DND-41 (cell line): ENCODE data around the gene KRT79.

Experiments
- ATAC-seq: fragments of 200-7000 bp; cut with Tn5 transposase; 3 replicates; pipeline ENCODE4 v1.9.1; 2021; ENCODE audit warnings: low read depth; ENCODE audit not compliant: insufficient read depth
- DNase-seq: peaks from one replicate; pipeline ENCODE4 v3.0.0-alpha.2; 2020
- H2AFZ ChIP-seq: 2 replicates; pipeline ENCODE4 v1.6.0; 2012; ENCODE audit warnings: low read depth, low read length
- H3K27ac ChIP-seq: 2 replicates; pipeline ENCODE4 v1.5.1; 2012; ENCODE audit warnings: low read length, inconsistent platforms
- H3K27me3 ChIP-seq: fragments of 200-600 bp; sonication (generic); 2 replicates; pipeline ENCODE4 v1.6.0; 2012; ENCODE audit warnings: low read length, mild to moderate bottlenecking, inconsistent platforms; ENCODE audit not compliant: insufficient read depth, poor library complexity
- H3K36me3 ChIP-seq: 2 replicates; pipeline ENCODE4 v1.5.1; 2012; ENCODE audit warnings: low read length, inconsistent platforms; ENCODE audit not compliant: insufficient read depth
- H3K4me1 ChIP-seq: 2 replicates; pipeline ENCODE4 v1.5.1; 2012; ENCODE audit warnings: mild to moderate bottlenecking, low read length; ENCODE audit not compliant: insufficient read depth
- H3K4me2 ChIP-seq: 2 replicates; pipeline ENCODE4 v1.6.0; 2012; ENCODE audit warnings: mild to moderate bottlenecking, moderate library complexity, low read length, inconsistent platforms; ENCODE audit not compliant: insufficient read depth
- H3K4me3 ChIP-seq, 2 experiments: fragments of 200-600 bp in 1 of 2; shearing (Covaris generic) in 1 of 2; 2 replicates each; pipeline ENCODE4 v1.5.1; 2012 to 2016; ENCODE audit warnings: inconsistent platforms in 2 of 2, low read length in 2 of 2, mild to moderate bottlenecking in 2 of 2, low read depth in 1 of 2, moderate library complexity in 1 of 2
- H3K79me2 ChIP-seq: 2 replicates; pipeline ENCODE4 v1.6.0; 2012; ENCODE audit warnings: low read length, inconsistent platforms; ENCODE audit not compliant: insufficient read depth
- H3K9ac ChIP-seq: 2 replicates; pipeline ENCODE4 v1.6.0; 2012; ENCODE audit warnings: low read depth, mild to moderate bottlenecking, inconsistent platforms, low read length, moderate library complexity
- H3K9me3 ChIP-seq: 2 replicates; pipeline ENCODE4 v1.5.1; 2012; ENCODE audit warnings: low read length, moderate library complexity, mild to moderate bottlenecking, inconsistent platforms; ENCODE audit not compliant: insufficient read depth, severe bottlenecking
- H4K20me1 ChIP-seq: 2 replicates; pipeline ENCODE4 v1.6.0; 2012; ENCODE audit warnings: low read length; ENCODE audit not compliant: insufficient read depth
- EZH2 ChIP-seq: IDR thresholded peaks from 3 replicates; pipeline ENCODE4 v1.6.1; 2012; ENCODE audit warnings: borderline replicate concordance, low read depth, mild to moderate bottlenecking, moderate library complexity, low read length, inconsistent platforms; ENCODE audit not compliant: severe bottlenecking
- TF ChIP-seq, protein P1 (sequence below): IDR thresholded peaks from 2 replicates; pipeline ENCODE4 v1.5.1; 2012; ENCODE audit warnings: borderline replicate concordance, low read length, moderate library complexity, mild to moderate bottlenecking; ENCODE audit not compliant: poor library complexity, severe bottlenecking; ENCODE audit errors: extremely low read depth

KRT79 gene

DNA sequence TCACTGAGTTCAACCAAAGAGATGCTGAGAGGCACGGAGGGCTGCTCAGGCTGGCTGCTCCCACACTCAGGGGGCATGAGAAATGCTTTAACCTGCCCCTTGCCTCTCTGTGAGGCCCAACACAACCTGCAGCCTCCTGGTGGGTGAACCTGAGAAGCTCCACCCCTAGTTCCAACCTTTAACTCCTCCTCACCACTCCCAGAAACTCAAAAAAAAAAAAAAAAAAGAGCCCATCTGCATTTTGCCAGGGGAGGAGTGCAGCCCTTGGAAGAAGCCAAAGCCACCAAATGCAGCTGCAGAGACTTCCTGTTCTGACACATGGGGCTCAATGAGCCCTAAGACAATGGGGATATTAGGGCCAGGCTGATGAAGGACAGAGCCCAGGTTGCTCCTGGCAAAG, 29.1 kb downstream of the KRT79 start:
- DNase-seq: no peak
- no peak for ATAC-seq

DNA sequence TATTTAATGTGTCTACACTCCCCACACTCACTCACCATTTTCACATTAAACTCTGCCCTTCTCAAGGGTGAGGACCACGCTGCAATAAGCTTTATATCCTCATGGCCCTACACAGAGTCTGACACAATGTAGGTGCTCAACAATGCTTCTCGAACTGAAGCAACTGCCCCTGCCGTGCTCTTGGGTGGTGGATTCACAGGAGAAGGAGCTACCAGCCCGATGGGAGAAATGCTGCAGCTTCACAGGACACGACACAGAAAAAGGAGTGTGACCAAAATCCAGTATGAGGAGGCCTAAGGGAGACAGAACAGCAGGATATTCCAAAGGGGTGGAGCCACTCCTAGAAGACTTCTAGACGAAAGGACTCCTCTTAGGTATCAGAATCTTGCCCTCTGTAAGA, 31.7 kb downstream of the KRT79 start:
- Histone ChIP-seq H3K79me2 (no peaks in the 10 kb centered on the region), H3K9me3 (no peaks in the 10 kb centered on the region), H3K4me1 (no peaks in the 10 kb centered on the region), H3K9ac (no peak overlapping the region), H2AFZ (no peak overlapping the region), H3K4me3 (no peak overlapping the region), H4K20me1 (no peaks in the 10 kb centered on the region), H3K4me2 (no peak overlapping the region), H3K27me3 (no peaks in the 10 kb centered on the region), H3K27ac (no peak overlapping the region), H3K36me3 (no peaks in the 10 kb centered on the region)
- ATAC-seq (no peak), DNase-seq (no peak)
- no peak for TF ChIP-seq EZH2
- TF ChIP-seq, protein P1, sequence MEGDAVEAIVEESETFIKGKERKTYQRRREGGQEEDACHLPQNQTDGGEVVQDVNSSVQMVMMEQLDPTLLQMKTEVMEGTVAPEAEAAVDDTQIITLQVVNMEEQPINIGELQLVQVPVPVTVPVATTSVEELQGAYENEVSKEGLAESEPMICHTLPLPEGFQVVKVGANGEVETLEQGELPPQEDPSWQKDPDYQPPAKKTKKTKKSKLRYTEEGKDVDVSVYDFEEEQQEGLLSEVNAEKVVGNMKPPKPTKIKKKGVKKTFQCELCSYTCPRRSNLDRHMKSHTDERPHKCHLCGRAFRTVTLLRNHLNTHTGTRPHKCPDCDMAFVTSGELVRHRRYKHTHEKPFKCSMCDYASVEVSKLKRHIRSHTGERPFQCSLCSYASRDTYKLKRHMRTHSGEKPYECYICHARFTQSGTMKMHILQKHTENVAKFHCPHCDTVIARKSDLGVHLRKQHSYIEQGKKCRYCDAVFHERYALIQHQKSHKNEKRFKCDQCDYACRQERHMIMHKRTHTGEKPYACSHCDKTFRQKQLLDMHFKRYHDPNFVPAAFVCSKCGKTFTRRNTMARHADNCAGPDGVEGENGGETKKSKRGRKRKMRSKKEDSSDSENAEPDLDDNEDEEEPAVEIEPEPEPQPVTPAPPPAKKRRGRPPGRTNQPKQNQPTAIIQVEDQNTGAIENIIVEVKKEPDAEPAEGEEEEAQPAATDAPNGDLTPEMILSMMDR: no peak

More for the DNA sequence above, 29.1 kb downstream of the KRT79 start:
- TF ChIP-seq EZH2: no peak
- TF ChIP-seq, protein P1: no peak
- H2AFZ ChIP-seq: no peak overlapping the region
- H3K4me2 ChIP-seq: no peak overlapping the region
- no peaks in the 10 kb centered on the region for H3K79me2 ChIP-seq
- H3K27ac ChIP-seq: no peak overlapping the region
- H3K4me1 ChIP-seq: no peaks in the 10 kb centered on the region
- 0 out of 2 replicates have a peak, but pooled peaks cover 3% of the 10 kb centered on the region for H4K20me1 ChIP-seq
- peaks cover 2% of the 10 kb centered on the region for H3K27me3 ChIP-seq
- H3K9me3 ChIP-seq: no peaks in the 10 kb centered on the region
- no peak overlapping the region for H3K9ac ChIP-seq
- no peak overlapping the region for H3K4me3 ChIP-seq
- no peaks in the 10 kb centered on the region for H3K36me3 ChIP-seq

GRCh38 chr12:52801773-52802172, 32.3 kb downstream of the KRT79 start:
- Histone ChIP-seq H3K79me2 (no peaks in the 10 kb centered on the region), H3K4me3 (no peak overlapping the region), H3K27me3 (no peaks in the 10 kb centered on the region), H3K27ac (no peak overlapping the region), H3K9ac (no peak overlapping the region), H3K9me3 (no peaks in the 10 kb centered on the region), H2AFZ (no peak overlapping the region), H3K4me1 (no peaks in the 10 kb centered on the region), H3K4me2 (no peak overlapping the region), H3K36me3 (no peaks in the 10 kb centered on the region), H4K20me1 (no peaks in the 10 kb centered on the region)
- no peak for DNase-seq
- TF ChIP-seq, protein P1: no peak
- no peak for TF ChIP-seq EZH2
- ATAC-seq: no peak

DNA sequence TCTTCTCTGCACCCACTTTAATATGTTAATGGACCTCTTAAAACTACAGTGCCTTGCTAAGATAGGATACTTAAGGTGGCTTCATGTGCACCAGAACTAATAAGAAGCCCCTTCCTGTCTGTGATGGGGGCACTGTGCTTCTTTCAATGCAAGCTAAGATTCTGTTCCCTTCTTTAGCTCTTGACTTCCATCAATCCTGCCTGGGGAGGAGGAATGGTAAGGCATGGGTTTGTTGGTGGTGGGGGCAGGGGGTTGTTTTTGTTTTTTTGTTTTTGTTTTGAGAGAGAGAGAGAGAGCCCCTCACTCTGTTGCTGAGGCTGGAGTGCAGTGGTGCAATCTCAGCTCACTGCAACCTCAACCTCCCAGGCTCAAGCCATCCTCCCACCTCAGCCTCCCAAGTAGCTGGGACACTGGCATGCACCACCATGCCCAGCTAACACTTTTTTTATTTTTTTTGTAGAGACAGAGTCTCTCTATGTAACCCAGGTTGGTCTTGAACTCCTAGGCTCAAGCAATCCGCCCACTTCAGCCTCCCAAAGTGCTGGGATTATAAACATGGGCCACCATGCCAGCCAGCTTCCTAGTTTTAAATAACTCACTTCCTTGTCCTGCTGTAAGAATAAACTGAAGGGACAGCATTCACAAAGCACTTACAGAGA, 33.7 kb downstream of the KRT79 start:
- H3K4me2 ChIP-seq: no peak overlapping the region
- no peak overlapping the region for H3K4me3 ChIP-seq
- no peak for DNase-seq
- no peak for ATAC-seq
- H3K27ac ChIP-seq: no peak overlapping the region
- H3K79me2 ChIP-seq: no peaks in the 10 kb centered on the region
- no peak for TF ChIP-seq EZH2
- TF ChIP-seq, protein P1: no peak
- no peaks in the 10 kb centered on the region for H3K36me3 ChIP-seq
- no peak overlapping the region for H2AFZ ChIP-seq
- no peak overlapping the region for H3K9ac ChIP-seq
- H3K4me1 ChIP-seq: no peaks in the 10 kb centered on the region
- H3K27me3 ChIP-seq: no peaks in the 10 kb centered on the region
- 0 out of 2 replicates have a peak, but pooled peaks cover 2% of the 10 kb centered on the region for H4K20me1 ChIP-seq
- H3K9me3 ChIP-seq: no peaks in the 10 kb centered on the region
